ENCODE data around the gene CSMD2.

DNA sequence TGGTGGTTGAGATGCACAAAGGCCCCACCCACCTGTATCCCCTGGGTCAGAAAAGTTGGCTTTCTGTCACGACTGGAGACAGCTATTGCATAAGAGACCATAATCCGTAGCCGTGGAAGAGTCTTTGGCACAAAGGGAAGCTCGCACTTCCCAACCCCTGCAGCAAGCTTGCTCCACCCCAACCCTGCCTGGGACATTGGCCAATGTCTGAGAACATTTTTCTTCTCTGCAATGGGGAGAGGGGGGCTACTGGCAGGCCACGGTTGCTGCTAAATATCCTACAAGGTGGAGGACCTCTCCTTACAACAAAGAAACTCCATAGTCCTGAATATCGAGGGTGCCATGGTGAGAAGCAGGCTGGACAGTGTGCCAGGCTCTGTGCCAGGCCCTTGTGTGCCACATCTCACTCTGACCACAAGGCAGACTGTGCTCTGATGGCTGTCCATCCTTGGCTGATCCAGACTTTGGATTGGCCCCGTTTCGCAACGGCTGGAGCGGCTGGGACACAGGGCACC lies 104.1 kb downstream of the CSMD2 start:
- TF ChIP-seq, protein P1, sequence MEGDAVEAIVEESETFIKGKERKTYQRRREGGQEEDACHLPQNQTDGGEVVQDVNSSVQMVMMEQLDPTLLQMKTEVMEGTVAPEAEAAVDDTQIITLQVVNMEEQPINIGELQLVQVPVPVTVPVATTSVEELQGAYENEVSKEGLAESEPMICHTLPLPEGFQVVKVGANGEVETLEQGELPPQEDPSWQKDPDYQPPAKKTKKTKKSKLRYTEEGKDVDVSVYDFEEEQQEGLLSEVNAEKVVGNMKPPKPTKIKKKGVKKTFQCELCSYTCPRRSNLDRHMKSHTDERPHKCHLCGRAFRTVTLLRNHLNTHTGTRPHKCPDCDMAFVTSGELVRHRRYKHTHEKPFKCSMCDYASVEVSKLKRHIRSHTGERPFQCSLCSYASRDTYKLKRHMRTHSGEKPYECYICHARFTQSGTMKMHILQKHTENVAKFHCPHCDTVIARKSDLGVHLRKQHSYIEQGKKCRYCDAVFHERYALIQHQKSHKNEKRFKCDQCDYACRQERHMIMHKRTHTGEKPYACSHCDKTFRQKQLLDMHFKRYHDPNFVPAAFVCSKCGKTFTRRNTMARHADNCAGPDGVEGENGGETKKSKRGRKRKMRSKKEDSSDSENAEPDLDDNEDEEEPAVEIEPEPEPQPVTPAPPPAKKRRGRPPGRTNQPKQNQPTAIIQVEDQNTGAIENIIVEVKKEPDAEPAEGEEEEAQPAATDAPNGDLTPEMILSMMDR (IDR thresholded peaks at IDR 0.05): no peak
- no peak for TF ChIP-seq EP300 (IDR thresholded peaks at IDR 0.05; ENCODE audit: low read depth)
- no peak for TF ChIP-seq POLR2A (IDR thresholded peaks at IDR 0.05)

Data from transverse colon (tissue), 3 donors.